Measurements from ENCODE around the gene MRGPRE. TPM values are rescaled to one million over a fixed set of nuclear protein-coding genes. Genes with fewer than 3 reads are reported as not detected.

Gene MRGPRE
- total RNA-seq, 1 donor from 2014 or later = not detected

- no peak for DNase-seq (ENCODE audit: low spot score in 2 of 2)
- Histone ChIP-seq H3K4me1 (no peaks in the 10 kb centered on the region), H3K36me3 (no peaks in the 10 kb centered on the region), H3K9me3 (peaks cover 0 to 6% of the 10 kb centered on the region in 2 donors), H3K4me3 (no peak overlapping the region), H3K27me3 (no peaks in the 10 kb centered on the region), H3K27ac (no peak overlapping the region)
- intact Hi-C loops (cut with DNase I) = no loop called here
- TF ChIP-seq CTCF (IDR thresholded peaks at IDR 0.05) = no peak
Observed at GRCh38 chr11:3180869-3181268, 51.3 kb downstream of the MRGPRE start.

GRCh38 chr11:3178349-3178748, 53.9 kb downstream of the MRGPRE start:
- Histone ChIP-seq H3K4me3 (no peak overlapping the region), H3K4me1 (no peaks in the 10 kb centered on the region), H3K36me3 (no peaks in the 10 kb centered on the region), H3K27me3 (no peaks in the 10 kb centered on the region), H3K27ac (no peak overlapping the region), H3K9me3 (peaks cover 0 to 6% of the 10 kb centered on the region in 2 donors)
- intact Hi-C loops (cut with DNase I) = no loop called here
- no peak for DNase-seq (ENCODE audit: low spot score in 2 of 2)
- TF ChIP-seq CTCF (IDR thresholded peaks at IDR 0.05) = no peak

GRCh38 chr11:3177931-3178330, 54.3 kb downstream of the MRGPRE start:
- TF ChIP-seq CTCF (IDR thresholded peaks at IDR 0.05) = no peak
- H3K27me3 ChIP-seq = no peaks in the 10 kb centered on the region

More at GRCh38 chr11:3177931-3178330, 54.3 kb downstream of the MRGPRE start:
- Histone ChIP-seq H3K4me3 (no peak overlapping the region), H3K36me3 (no peaks in the 10 kb centered on the region), H3K9me3 (peaks cover 0 to 6% of the 10 kb centered on the region in 2 donors), H3K27ac (no peak overlapping the region), H3K4me1 (no peaks in the 10 kb centered on the region)
- DNase-seq (ENCODE audit: low spot score in 2 of 2) = no peak
- intact Hi-C loops (cut with DNase I) = no loop called here

Other genes with a start within 250 kb of the MRGPRE start
- 54.5 TPM for gene NAP1L4, start 240.1 kb downstream of the MRGPRE start, total RNA-seq
- 51.4 TPM for gene CARS1, start 175.0 kb downstream of the MRGPRE start, total RNA-seq
- gene OSBPL5, start 67.1 kb downstream of the MRGPRE start, total RNA-seq = 92.0 TPM
- not detected for gene MRGPRG, start 13.6 kb downstream of the MRGPRE start, total RNA-seq
- gene ZNF195, start 146.7 kb upstream of the MRGPRE start, total RNA-seq = 1.3 TPM